Left hindlimb (tissue), 1 donor: ENCODE measurements around the gene RASA3.

Experiments
- DNase-seq: peaks from one replicate; pipeline ENCODE4 v3.0.0-alpha.2; 2018

RASA3 gene

GRCh38 chr13:114077933-114078325 lies 54.5 kb downstream of the RASA3 start:
- peak; percentile 66 for DNase-seq

DNA sequence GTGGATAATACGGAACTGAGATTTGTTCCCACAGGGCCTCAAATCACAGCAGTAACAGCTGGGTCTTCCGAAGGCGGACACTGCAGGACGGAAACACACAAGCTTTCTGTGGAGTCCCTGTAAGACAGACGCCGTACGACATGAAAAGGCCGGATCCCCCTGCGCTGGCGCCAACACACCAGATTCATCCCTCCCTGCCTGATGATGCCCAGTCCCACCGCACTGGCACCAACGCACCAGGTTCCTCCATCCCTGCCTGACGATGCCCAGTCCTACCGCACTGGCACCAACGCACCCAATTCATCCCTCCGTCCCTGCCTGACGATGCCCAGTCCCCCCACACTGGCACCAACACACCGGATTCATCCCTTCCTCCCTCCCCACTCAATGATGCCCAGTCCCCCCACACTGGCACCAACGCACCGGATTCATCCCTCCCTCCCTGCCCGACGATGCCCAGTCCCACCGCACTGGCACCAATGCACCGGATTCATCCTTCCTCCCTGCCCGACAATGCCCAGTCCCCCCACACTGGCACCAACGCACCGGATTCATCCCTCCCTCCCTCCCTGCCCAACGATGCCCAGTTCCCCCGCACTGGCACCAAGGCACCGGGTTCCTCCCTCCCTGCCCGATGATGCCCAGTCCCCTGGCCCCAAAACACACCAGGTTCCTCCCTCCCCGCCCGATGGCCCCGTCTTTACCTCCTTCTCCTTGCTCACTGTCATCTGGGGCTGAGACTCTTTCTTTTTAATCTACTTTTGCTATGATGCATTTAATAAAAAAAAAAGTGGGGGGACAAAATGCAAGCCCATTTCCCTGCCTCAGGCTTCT lies 55.1 kb downstream of the RASA3 start:
- peak; percentile 32 for DNase-seq

DNA sequence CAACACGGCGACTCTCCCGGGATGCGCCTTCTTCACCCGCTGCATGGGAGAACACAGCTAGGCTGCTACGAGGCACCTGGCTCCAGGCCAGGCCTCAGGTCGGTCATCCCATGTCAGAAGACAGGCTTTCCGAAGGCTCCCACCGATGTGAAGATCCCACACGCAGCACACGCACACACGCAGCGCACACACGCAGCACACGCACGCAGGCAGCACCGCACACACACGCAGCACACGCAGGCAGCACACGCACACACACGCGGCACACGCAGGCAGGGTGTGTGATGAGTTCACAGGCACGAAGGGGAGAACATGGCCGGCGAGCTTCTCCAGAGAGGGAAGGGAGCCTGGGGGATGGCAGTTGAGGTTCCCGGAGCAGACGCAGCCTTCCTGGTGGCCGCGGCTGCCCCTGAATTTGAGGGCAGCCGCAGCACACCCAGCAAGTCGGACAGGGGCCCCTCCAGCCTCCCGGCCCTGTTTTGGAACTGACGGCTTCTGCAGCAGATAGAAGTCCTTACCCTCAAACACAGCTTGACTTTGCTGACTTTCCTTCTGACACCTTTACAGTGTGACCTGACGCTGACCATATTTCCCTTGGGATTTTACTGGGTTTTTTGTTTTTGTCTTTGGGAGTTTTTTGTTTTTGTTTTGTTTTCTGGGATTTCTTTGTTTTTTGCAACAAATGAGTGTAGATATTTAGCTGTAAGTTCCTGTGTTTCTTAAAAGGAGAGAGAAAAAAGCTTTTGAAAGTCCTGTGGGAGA lies 55.9 kb downstream of the RASA3 start:
- peak; percentile 13 for DNase-seq

DNA sequence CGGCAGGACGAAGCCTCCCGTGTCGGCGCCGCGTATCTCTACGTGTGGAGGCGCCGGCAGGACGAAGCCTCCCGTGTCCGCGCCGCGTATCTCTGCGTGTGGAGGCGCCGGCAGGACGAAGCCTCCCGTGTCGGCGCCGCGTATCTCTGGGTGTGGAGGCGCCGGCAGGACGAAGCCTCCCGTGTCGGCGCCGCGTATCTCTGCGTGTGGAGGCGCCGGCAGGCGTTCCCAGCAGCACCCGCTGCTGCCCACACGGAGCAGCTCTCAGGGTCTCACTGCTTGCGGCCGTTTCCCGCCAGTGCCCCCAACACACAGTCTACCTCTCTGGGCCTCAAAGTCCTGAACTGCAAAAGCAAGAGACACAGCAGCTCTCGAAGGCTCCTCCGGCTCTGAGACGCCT lies 56.6 kb downstream of the RASA3 start:
- peak; percentile 23 for DNase-seq

DNA sequence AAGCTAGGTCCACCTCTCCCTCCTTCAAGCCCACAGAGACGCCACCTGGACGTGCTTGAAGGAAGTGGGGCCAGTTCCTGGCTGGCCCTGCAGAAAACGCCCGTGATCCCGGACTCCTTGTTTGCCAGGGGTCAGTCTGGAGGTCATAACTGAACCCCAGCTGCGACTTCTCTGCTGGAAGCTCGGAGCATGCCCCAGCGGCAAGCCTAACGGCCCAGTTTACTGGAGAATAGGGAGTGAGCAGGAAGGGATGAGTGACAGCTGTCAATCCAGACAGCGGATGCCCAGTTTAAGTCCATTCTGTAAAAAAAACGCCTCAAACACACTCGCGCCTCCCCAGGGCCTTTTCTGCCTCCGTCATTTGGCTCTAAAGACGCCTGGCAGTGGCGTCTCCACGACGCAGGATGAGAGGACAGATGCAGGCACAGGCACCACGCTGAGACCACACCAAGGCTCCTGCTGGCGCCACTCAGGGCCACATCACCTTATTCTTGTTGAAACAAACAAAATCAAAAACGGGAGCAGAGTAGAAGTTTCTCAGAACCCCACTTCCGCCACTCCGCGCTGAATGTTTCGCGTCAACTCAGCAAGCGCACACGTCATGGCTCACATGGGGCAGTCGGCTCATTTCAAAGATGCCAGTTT lies 57.6 kb downstream of the RASA3 start:
- peak; percentile 20 for DNase-seq

- peak; percentile 26 for DNase-seq
Measured at GRCh38 chr13:114073881-114074612, 58.4 kb downstream of the RASA3 start.

DNA sequence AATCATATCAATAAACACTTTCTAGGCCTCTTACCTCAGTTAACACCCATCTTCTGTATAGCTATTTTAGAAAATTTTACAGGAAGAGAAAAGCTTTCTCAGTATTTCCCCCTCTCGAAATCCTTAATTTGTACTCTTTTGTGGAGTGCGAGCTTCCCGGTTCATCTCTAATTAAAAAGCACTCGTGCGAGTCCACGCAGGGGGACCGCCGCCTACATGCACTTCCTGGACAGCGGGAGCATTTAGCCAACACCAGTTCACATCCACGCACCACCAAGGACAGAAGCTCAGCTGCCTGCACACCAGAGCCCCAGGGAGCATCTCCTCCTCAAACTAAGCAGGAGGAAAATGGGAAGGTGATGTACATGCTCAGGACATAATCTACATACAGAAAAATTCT lies 60.0 kb downstream of the RASA3 start:
- peak; percentile 25 for DNase-seq

DNA sequence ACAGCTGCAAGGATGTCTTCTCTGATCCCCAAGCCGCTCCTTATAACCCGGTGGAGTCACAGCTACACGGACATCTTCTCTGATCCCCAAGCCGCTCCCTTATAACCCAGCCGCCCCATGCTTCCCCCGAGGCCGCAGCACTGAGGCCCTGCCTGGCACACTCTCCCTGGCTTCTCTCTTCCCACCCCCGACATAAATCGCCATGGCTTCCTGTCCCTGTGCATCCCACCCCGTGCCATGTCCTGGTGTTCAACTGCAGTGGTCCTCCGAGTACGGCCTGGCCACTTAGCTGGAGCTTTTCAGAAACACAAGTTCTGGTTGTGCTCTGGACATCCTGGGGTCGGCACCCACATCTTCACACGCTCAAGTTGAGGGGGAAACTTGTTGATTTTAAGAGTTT lies 60.4 kb downstream of the RASA3 start:
- DNase-seq: peak; percentile 28

GRCh38 chr13:114071410-114071809 lies 61.0 kb downstream of the RASA3 start:
- peak; percentile 22 for DNase-seq

GRCh38 chr13:114070098-114070799 lies 62.2 kb downstream of the RASA3 start:
- DNase-seq: peak; percentile 21

- DNase-seq: peak; percentile 23
Measured at GRCh38 chr13:114069376-114070097, 62.9 kb downstream of the RASA3 start.

DNA sequence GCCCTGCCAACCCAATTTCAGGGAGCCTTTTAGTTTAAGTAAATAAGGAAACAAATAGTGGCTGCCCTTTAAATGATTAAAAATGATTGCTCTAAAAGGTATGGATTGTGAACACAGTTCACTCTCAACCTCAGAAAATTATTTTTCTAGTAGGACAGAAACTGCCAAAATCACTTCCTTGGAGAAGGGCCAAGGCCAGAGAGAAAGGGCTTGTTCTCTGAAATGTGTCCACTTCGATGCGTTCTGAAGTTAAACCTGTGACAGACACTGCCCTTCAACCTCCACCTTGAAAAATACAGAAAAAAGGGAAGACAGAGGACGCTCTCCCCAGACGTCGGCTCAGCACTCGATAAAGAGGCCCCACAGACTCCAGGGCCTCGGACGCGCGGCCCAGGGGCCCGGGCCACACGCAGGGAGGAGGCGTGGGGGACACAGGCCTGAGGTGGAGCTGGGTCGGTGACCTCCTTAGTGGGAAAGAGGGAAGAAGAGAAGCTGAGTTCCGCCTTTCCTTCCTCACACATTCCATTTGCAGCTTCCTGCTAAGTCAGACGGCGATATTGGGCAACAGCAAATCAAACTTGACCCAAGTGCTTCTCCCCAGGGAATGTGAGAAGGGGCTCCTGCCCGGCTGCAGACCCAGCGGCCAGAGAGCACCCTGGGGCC lies 63.6 kb downstream of the RASA3 start:
- peak; percentile 32 for DNase-seq

DNA sequence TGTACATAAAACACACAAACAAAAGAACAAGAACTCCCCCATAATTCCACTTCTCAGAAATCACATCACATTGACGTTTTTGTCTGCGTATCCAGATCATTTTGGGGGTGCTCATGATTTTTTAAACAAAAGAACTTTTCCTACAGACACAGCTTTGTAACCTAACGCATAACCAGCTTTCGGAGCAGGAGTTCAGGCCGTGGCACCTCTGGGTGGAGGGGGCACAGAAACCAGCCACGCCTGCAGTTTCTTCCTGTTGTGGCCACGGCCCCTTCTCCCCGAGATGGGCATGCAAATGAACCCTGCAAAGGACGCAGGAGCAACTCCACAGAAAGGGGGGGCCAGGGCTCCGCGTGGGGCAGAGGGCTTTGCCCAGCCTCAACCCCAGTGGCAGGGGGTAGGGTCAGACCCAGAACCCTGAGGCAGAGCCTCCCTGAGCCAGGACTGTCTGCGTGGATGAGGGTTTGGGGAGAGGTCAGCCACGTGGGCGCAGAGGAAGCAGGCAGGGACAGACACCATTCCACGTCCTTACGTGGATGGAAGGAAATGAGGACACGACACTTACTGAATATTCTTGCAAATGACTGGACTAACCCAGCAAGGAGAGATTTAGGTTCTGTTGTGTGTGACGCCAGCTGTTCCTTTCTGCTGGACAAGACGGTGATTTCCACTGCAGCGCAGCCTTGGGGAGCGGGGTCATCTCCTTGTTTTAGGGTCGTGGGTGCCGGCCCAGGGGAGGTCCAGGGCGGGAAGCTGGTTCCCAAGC lies 64.4 kb downstream of the RASA3 start:
- peak; percentile 34 for DNase-seq

DNA sequence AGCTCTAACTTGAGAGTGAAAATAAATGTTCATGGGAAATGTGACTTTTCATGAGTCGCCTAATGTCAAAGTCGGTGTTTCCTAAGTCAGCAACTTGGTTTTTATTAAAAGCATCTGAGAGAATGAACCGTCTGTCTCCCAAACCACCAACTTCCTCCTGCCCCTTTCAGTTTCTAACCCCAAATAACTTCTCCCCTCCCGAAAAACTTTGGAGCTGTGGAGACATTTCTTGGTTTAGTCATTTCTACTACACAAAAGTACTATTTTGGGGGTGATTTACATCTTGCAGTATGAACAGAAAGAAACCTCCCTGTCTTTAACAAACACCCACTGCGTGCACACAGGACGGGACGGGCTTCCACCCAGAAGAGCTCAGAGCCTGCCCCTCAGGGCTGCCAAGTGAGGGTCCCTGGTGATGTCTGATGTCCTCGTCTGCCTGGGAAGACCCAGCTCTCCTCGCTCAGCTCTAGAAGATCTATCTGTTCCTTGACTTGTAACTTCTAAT lies 65.0 kb downstream of the RASA3 start:
- DNase-seq: peak; percentile 33

DNA sequence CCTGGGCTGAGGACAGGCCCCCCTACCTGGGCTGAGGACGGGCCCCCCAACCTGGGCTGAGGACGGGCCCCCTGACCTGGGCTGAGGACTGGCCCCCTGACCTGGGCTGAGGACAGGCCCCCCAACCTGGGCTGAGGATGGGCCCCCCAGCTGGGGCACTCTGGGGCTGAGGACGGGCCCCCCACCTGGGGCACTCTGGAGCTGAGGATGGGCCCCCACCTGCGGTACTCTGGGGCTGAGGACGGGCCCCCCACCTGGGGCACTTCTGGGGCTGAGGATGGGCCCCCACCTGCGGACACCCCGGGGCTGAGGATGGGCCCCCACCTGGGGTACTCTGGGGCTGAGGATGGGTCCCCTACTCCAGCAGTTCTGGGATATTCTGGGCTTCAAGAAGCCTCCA lies 65.5 kb downstream of the RASA3 start:
- DNase-seq: no peak

DNA sequence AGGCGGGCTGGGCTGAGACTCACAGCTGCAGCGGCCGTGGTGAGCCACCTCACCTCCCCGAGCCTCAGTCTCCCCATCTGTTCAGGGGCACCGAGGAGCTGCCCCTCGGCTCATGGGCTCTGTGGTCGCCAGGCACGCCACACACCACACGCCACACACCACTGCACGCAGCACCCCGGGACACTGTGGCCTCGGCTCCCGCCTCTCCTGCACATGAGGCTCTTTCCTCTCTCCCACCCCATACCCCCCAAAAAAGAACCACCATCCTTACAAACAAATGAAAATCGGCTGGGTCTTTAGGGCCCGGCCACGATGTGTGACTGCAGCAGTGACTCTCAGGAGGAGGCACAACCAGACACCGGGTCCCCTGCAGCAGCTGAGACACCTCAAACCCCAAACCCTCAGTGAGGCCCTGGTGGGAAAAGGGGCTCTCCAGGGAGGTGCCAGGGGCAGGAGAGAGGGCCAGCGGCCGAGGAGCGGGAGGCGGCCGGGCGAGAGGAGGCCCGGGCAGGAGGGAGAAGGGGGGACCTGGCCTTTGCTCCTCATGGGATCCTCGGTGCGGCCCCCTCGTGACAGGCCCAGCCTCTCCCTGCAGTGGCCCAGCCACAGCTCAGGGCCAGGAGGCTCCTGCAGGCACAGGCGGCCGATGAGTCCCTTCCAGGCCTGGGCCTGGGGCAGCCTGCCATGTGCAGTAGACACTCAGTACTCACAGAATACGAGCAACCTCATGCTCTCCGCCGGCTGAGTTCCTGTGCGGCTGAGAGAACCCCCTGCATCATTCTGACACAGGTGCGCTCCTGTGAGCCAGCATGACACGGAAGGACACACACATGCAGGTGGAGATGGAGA lies 66.3 kb downstream of the RASA3 start:
- DNase-seq: no peak

GRCh38 chr13:114065141-114065925 lies 67.1 kb downstream of the RASA3 start:
- peak; percentile 96 for DNase-seq
